RPMI8226 (cell line): ENCODE results near the gene FOXK2.

Source experiments
- DNase-seq: peaks from one replicate; pipeline ENCODE4 v3.0.0-alpha.2; 2015

Gene FOXK2

DNA sequence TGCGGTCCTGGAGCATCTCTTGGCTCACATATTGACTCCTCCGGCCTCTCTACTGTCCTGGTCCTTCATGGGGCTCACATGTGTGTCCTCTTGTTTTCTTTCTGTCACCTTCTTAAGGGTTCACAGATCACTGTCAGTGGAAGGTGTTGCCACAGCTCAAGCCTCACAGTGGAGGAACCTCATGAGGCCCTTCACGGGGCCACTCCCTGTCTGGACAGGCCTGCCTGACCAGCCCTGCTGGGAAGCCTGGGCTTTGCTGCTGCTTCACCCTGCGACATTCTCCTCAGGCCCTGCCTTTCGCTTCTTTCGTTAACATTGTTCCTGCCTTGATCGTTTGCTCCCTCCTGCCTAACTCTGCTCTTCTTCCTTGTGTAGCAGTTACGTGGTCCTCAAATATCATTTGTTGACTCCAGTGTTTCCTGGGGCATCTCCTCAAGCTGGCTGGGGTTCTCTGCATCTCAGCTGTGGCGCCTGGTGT lies 72.8 kb downstream of the FOXK2 start:
- no peak for DNase-seq

DNA sequence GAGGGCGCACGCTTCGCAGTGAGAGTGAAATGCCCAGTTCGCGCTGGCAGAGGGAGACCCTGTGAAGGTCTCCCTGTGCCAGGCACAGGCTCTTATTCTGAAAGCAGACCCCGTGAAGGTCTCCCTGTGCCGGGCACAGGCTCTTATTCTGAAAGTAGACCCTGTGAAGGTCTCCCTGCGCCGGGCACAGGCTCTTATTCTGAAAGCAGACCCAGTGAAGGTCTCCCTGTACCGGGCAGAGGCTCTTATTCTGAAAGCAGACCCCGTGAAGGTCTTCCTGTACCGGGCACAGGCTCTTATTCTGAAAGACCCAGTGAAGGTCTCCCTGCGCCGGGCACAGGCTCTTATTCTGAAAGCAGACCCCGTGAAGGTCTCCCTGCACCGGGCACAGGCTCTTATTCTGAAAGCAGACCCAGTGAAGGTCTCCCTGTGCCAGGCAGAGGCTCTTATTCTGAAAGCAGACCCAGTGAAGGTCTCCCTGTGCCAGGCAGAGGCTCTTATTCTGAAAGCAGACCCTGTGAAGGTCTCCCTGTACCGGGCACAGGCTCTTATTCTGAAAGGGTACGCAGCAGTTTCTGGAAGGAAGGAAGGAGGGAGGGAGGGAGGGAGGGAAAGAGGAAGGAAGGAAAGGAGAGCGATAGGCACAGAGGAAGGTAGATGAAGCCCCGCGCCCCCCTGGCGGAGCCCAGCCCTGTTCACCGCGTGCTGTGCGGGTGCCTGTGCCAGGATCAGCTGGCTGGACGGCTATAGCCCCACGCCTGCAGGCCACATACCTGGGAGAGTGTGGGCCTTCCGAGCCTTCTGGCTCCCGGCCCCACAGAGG lies 73.4 kb downstream of the FOXK2 start:
- peak; percentile 86 for DNase-seq

DNA sequence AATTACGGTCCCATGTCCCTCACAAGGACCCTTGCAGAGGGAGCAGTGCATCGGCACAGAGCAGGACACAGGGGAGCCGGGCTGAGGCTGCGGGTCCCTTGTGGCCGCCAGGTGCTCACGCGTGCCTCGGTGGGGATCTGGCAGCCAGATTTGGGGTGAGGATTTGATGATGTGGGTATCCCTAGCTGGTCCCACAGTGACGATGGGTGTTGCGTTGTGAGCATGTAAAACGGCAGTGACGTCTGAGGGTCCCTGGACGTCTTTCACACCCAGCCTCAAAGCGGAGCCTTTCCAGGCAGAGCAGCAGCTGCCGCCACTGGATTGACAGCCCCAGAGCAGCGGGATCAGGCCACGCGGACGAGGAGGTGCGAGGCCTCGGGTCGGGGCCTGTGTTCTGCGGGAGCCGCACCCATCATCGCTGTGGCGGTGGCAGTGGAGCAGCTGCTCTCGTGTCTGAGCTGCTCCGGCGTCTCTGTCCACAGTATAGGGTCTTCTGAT lies 74.1 kb downstream of the FOXK2 start:
- no peak for DNase-seq

DNA sequence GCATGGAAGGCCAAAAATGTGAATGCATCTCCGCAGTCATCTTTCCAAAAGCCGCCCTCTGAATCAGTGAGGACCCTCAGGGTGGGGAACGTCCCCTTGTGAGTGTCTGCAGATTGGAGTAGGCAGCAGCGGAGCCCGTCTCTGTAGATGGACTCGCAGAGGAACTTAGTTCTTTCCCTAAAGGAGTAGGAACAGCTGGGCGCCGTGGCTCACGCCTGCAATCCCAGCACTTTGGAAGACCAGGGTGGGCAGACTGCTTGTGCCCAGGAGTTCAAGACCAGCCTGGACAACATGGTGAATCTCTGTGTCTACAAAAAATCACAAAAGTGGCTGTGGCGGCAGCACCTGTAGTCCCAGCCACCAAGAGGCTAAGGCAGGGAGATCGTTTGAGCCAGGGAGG lies 75.0 kb downstream of the FOXK2 start:
- DNase-seq = no peak

DNA sequence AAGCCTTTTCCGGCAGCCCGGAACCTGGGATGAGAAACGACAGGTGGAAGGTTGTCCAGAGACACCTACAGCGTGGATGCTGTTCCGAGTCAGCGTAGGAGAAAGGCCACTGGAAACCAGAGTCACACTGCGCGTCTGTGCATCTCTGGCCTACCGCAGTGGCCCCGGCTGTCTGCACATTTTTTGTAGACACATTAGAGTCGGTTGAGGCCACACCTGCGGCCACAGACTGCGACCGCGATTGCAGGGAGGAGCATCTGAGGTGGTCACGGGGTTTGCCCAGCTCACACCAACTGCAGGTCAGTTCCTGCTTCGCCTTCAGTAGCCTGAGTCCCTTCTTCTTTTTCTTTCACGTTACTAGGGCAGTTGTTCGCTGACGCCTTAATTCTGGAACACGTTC lies 76.4 kb downstream of the FOXK2 start:
- no peak for DNase-seq

DNA sequence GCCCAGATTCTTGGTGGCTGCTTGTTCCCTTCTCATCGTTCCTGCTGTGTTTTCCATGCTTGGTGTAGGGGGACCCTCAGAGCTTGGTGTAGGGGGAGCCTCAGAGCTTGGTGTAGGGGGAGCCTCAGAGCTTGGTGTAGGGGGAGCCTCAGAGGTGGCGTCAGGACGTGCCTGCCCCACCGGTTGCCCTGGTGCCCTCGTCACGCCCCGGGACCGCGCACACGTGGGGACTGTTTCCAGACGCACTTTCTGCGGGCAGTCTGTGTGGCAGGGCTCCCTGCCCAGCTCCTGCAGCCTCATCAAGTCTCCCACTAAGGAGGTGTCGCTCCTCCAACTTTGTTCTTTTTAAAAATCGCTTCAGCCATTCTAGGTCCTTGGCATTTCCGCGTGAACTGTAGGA lies 76.8 kb downstream of the FOXK2 start:
- DNase-seq = no peak

DNA sequence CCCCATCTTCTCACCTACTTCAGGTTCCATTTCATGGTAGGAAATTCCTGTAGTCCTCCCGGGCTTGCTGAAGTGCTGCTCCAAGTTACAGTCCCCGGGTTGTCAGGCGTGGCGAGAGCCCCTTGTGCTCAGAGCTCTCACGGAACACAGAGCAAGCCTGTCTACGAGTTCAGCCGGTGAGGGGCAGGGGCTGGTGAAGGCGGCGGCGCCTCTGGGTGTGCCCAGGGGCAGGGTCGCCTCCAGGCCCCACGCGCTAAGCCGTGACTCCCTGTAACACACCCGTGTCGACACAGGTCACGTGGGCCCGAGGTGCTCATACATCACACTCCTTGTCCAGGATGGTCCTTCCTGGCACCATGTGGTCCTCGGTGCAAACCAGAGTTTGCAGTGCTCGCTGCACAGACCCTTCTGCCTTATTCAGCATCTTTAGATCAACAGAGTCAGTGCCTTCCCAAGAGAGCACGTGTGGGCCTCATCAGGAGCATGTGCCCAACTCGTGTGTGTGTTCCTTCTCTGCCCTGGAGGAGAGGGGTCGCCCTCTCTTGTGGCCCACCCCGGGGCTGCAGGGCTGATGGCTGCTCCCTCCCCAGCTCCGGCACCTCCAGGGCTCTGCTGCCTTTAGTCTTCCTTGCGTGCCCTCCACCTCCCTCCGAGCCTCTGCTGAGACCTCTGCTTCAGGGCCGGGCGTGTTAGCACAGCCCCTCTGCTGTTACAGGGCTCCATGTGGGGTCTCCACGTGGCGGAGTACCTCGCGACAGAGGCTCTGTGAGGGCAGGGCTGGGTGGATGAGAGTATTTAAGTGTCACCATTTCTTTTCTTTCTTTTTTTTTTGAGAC lies 77.5 kb downstream of the FOXK2 start:
- DNase-seq = no peak

DNA sequence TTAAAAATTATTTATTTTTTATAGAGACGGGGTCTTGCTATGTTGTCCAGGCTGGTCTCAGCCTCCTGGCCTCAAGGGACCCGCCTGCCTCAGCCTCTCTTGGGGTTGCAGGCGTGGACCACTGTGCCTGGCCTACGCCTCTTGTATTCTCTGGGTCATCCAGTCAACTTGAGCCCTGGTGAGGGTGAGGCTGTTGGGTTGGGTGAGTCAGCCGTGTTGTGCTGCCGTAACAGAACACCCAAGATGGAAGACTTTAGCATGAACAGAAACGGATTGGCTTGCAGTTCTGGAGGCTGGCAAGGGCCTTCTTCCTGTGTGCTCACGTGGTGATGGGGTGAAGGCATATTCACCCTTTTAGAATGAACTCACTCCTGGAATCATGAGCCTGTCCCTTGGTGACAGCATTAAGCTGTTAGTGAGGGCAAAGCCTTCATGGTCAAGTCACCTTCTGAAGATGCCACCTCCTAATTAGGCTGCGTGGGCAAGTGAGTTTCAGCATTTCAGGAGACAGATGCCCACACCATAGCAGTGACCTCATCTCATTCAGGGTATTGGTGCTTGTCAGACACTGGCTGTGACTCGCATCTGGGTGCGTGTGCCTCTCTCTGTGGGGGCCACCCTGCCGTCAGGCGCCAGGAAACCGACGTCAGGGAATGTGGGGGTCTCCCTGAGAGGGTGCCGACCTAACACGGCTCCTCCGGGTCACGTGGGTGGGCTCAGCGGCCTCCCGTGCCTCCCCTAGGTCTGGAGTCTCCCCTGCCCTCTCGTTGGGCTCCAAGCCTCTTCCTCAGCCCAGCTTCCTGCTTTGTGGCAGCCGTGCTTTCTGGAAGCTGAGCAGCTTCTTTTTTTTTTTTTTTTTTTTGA lies 79.0 kb downstream of the FOXK2 start:
- no peak for DNase-seq

DNA sequence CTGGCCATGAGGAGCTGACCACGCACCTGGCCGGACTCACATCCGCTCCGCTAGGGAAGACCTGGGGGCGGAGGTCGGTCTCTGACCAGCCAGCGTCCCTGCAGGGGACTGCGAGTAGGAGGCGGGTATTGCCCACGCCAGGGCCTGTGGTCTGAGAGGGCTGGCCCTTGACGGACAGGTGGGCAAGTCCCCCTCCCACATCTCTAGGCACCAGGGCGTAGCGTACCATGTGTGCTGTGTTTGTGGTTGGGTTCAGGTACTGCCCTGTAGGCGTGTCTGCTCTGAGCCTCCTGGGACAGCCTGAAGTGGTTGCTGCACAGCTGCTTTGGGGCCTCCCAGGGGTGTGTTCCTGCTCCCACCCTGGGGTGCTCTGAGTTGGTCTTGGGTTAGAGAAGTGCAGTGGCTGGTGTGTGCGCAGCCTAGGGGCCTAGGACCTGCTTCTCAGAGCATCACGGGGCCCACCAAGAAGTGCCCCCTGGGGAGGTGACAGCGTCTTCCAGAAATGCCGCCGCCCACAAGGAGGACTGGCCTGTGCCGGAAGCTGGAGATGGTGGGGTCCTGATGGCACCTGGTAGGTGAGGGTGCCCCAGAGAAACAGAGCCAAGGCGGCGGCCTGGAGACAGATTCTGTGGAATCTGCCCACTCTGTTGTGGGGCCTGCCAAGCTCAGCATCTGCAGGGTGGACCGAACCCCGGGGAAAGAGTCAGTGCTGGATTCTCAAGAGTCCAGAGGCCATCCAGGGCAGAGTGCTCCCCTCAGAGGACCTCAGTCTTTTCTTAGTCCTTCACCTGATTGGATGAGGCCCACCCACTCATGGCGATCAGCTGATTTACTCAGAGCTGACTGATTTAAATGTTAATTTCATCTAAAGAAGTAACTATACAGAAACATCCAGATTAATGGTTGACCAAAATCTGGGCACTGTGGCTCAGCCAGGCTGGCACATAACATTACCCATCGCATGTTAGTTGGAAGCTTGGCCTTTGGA lies 80.4 kb downstream of the FOXK2 start:
- no peak for DNase-seq

DNA sequence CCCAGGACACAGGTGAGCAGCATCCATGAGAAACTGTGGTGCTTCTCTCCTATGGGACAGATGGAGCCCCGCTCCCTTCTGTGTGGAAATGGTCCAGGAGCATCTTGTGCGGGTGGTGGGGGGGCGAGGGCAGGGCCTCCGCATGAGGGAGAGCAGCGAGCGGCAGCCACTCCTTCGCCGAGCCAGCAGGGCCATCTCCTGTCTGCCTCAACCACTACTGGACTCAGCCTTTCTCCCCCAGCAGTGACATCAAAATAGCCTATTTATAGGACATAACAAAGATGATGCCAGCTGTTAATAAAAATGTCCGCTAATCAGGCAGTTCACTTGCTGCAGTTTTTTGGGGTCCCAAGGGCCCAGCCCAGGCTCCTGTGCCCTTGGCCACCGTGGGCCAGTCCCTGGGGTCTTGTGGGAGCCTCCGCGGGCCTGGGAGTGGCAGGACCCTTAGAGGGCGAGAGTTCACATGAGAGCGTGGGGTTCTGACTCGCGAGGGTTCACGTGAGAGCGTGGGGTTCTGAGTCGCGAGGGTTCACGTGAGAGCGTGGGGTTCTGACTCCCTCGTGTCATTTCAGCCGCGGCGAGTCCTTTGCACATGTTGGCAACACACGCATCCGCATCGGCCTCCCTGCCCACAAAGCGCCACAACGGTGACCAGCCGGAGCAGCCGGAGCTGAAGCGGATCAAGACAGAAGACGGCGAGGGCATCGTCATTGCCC lies 81.4 kb downstream of the FOXK2 start:
- DNase-seq = no peak

DNA sequence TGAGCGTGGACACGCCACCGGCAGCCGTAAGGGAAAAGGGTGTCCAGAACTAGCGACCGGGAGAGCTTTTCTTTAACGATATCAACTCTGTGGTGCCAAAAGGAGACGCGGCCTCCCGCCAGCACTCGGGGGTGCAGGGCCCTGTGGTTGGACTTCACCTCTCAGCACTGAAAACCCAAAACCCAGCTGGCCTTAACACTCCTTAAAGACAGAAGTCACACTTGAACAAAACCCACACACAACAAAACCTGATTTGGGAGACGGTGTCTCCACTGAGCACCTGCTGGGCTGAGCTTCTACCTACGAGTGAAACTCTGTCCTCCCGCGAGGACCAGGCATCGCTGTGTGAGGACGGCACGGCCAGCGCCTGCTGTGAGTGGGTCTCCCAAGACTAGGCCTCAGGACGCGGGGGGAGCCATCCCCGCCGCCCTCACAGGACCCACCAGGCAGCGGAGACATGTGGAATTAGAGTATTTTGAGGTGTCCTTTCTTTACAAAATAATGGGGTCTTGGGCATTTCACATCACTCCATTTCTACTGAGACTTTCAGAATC lies 82.0 kb downstream of the FOXK2 start:
- no peak for DNase-seq

DNA sequence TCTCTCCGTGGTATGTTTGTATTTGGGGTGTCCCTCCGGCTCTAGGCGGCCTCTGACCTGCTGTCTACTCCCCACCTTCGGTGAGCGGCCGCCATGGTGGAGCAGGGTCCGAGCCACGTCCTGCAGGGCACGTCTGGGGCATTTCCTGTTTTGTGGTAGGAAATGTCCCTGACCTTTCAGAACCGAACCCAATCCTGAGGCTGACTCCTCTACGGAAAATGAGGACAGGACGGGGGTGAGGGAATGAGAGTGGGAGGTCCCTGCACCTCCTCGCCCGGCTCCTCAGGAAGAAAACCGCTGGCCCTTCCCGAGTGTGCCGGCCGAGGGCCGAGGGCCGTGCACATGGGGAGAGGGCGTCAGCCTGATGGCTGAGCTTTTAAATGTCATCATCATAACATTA lies 83.0 kb downstream of the FOXK2 start:
- DNase-seq = no peak

DNA sequence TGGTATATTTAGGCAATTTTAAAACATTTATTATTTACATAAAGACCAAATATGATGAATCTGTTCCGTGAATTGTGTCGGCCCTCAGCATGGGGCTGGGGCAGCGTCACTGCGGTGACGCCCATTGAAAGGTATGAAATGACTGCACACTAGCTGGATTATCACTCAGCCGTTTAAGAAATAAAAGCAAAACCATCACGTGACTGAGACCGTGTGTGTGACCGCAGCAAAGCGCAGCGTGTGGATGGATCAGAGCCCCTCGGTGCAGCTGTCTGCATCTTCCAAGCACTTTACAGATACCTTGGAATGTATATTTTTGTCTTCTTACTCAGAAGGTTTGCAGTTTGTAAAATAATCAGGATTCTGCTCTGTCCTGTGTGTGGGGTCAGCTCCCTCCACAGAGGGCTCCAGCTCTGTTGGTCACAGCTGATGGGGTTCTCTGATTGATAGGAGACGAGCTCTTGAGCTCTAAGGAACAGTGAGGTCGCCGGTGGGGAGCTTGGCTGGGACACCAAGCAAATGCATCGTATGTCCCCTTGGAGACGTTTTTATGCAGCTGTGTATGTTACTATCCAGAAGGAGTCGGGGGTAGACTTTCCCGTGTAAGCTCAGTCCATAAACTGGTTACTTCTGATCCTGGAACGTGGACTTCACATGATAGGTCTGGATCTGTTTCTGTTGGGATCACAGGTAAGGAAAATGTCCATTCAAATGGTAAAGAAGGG lies 83.6 kb downstream of the FOXK2 start:
- no peak for DNase-seq

DNA sequence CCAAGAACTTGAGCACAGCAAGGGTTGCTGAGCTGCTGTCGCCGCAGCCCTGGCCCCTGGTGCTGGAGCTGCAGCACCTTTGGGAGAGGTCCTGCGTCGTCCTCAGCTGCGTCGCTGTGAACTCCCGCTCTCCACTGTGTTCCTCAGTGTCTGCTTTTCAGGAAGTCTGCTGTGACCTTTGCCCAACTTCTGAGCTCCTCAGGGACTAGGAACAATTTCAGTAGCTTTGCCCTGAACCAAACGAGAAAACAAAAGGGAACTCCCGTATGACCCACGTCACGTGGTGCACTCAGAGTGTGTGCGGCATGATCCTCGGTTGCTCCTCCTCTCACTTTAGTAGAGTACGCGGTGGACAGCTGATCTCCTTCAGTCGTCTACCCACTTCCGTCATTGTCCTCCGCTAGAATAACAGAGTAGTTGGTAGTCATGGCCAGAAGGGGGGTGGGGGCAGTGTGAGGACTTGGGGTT lies 84.5 kb downstream of the FOXK2 start:
- no peak for DNase-seq

DNA sequence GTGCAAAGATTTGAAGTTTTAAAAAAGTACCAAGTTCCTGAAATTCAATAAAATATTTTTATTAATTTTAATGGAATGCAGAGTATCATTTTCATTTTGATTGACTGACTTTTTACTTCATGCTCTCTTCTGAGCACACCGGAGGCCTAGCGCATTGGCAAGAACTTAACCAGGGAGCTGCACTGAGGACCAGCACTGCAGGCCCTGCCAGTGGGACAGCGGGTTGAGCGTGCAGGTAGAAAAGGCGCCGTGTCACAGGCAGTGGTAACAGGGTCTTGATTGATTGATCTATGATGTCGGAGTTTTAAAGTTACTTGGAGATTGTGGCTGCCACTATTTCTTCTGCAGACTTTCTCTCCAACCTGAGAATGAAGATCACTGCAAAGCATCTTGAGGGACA lies 85.0 kb downstream of the FOXK2 start:
- DNase-seq = no peak

DNA sequence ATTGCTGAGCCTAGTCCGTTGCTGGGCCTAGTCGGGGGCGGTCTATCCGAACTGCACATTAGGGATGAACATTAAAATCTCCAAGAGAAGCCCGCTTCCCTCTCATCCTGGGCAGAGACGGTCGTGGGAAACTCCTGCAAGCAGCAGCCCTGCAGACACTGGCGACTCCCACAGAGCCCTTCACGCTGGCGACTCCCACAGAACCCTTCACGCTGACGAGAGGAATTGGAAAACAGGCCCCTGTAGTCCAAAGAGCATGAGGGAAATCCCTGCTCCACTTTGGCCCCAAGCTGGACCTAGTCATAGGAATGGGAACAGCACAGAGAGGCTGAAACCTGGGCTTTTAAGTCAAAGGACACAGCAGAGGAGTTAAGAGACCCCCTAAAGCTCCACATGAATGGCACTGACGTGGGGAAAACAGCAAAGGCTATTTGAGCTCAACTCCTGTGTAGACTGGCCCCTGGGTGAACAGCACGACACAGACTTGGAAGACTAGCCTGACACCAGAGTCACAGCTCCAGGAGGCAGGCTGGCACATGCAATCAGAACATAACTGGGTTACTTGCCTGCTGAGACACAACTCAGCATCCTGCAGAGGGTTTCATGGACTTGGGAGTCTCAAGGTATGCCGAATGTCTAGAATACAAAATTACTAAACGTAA lies 86.5 kb downstream of the FOXK2 start:
- no peak for DNase-seq

DNA sequence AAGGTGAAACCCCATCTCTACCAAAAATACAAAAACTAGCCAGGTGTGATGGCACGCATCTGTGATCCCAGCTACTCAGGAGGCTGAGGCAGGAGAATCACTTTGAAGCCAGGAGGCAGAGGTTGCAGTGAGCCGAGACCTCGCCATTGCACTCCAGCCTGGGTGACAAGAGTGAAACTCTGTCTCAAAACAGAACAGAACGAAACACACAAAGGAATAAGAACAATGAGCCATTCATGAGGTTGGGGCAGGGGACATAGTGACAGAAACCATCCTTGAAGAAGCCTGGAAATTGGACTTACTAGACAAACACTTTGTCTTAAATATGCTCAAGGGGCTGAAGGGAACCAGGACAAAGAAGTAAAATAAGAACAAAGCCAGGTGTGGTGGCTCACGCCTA lies 89.3 kb downstream of the FOXK2 start:
- no peak for DNase-seq

DNA sequence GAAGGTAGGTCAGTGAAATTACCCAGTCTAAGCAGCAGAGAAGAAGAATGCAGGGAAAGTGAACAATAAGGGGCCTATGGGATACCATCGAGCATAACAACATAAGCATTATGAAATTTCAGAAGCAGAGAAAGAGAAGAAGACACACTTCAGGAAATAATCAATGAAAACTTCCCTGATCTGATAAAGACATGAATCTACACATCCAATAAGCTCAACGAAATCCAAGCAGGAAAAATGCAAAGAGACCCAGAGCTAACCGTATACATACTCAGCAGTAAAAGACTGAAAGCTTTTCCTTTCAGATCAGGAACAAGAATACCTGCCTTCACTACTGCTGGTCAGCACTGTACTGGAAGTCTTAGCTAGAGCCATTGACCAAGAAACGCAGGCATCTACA lies 90.1 kb downstream of the FOXK2 start:
- no peak for DNase-seq
